ENCODE results near the gene LMNTD1. TPM values are rescaled to one million over a fixed set of nuclear protein-coding genes. Genes with fewer than 3 reads are reported as not detected.

Gene LMNTD1
- total RNA-seq, 4 donors from 2014 or later = not detected

GRCh38 chr12:25574761-25575160 lies 21.7 kb upstream of the LMNTD1 start:
- DNase-seq (ENCODE audit: low spot score) = no peak
- ATAC-seq (ENCODE audit: low FRiP score) = no peak

GRCh38 chr12:25573346-25573745 lies 20.3 kb upstream of the LMNTD1 start:
- TF ChIP-seq CTCF (IDR thresholded peaks at IDR 0.05) = no peak
- DNase-seq (ENCODE audit: low spot score) (no peak), ATAC-seq (ENCODE audit: low FRiP score) (no peak)

More at GRCh38 chr12:25574761-25575160, 21.7 kb upstream of the LMNTD1 start:
- TF ChIP-seq CTCF (IDR thresholded peaks at IDR 0.05) = no peak

GRCh38 chr12:25570418-25570817 lies 17.3 kb upstream of the LMNTD1 start:
- no peak for ATAC-seq (ENCODE audit: low FRiP score)
- no peak for DNase-seq (ENCODE audit: low spot score)
- no peak for TF ChIP-seq CTCF (IDR thresholded peaks at IDR 0.05)

GRCh38 chr12:25566202-25566949 lies 13.3 kb upstream of the LMNTD1 start:
- DNase-seq (ENCODE audit: low spot score) = no peak
- no peak for TF ChIP-seq CTCF (IDR thresholded peaks at IDR 0.05)
- ATAC-seq (ENCODE audit: low FRiP score) = no peak

GRCh38 chr12:25558586-25558985 lies 5.5 kb upstream of the LMNTD1 start:
- no peak for TF ChIP-seq CTCF (IDR thresholded peaks at IDR 0.05)
- DNase-seq (ENCODE audit: low spot score) = no peak
- no peak for ATAC-seq (ENCODE audit: low FRiP score)

- DNase-seq (ENCODE audit: low spot score) (no peak), ATAC-seq (ENCODE audit: low FRiP score) (no peak)
Measured at GRCh38 chr12:25557830-25558436, 4.8 kb upstream of the LMNTD1 start.

More at GRCh38 chr12:25557830-25558436, 4.8 kb upstream of the LMNTD1 start:
- TF ChIP-seq CTCF (IDR thresholded peaks at IDR 0.05) = no peak
